GM23248 (cell line): ENCODE results near the gene PORCN. TPM values are rescaled to one million over a fixed set of nuclear protein-coding genes. Genes with fewer than 3 reads are reported as not detected.
A peak's percentile ranks its signal among the peaks of the same experiment; 100 is the strongest.

Experiments
- DNase-seq: peaks from one replicate; pipeline ENCODE4 v3.0.0-alpha.2; 2015
- H2AFZ ChIP-seq: fragments of 200-600 bp; sonication (generic); 2 replicates; pipeline ENCODE4 v1.6.1; 2016; ENCODE audit warnings: antibody characterized with exemption
- H3F3A ChIP-seq: fragments of 200-600 bp; sonication (generic); 2 replicates; pipeline ENCODE4 v1.6.1; 2016; ENCODE audit warnings: mild to moderate bottlenecking, antibody characterized with exemption, mixed run types; ENCODE audit not compliant: insufficient read depth
- H3K27ac ChIP-seq: fragments of 200-600 bp; sonication (generic); 2 replicates; pipeline ENCODE4 v1.5.1; 2016; ENCODE audit warnings: mild to moderate bottlenecking
- H3K27me3 ChIP-seq: fragments of 200-600 bp; sonication (generic); replicated peaks from 2 replicates; pipeline ENCODE4 v1.6.1; 2016; ENCODE audit warnings: mild to moderate bottlenecking; ENCODE audit not compliant: insufficient read depth
- H3K36me3 ChIP-seq: fragments of 200-600 bp; sonication (generic); 2 replicates; pipeline ENCODE4 v1.6.1; 2016; ENCODE audit warnings: low read depth, mild to moderate bottlenecking
- H3K4me1 ChIP-seq: fragments of 200-600 bp; sonication (generic); 2 replicates; pipeline ENCODE4 v1.6.1; 2016; ENCODE audit warnings: mild to moderate bottlenecking; ENCODE audit not compliant: insufficient read depth
- H3K4me2 ChIP-seq: fragments of 200-600 bp; sonication (generic); one replicate; pipeline ENCODE4 v1.6.1; 2016; ENCODE audit warnings: mild to moderate bottlenecking; ENCODE audit not compliant: unreplicated experiment
- H3K4me3 ChIP-seq: fragments of 200-600 bp; sonication (generic); 2 replicates; pipeline ENCODE4 v1.5.1; 2016; ENCODE audit warnings: mild to moderate bottlenecking
- H3K79me2 ChIP-seq: fragments of 200-600 bp; sonication (generic); 2 replicates; pipeline ENCODE4 v1.6.1; 2016; ENCODE audit warnings: mild to moderate bottlenecking; ENCODE audit not compliant: insufficient read depth
- H3K9ac ChIP-seq: fragments of 200-600 bp; sonication (generic); 2 replicates; pipeline ENCODE4 v1.6.1; 2016; ENCODE audit warnings: mild to moderate bottlenecking
- H3K9me2 ChIP-seq: fragments of 200-600 bp; sonication (generic); 2 replicates; pipeline ENCODE4 v1.6.1; 2016; ENCODE audit warnings: mixed run types, mild to moderate bottlenecking, moderate library complexity; ENCODE audit not compliant: insufficient read depth
- H3K9me3 ChIP-seq: fragments of 200-600 bp; sonication (generic); one replicate; pipeline ENCODE4 v1.6.1; 2017; ENCODE audit warnings: low read depth
- H4K20me1 ChIP-seq: fragments of 200-600 bp; sonication (generic); 2 replicates; pipeline ENCODE4 v1.6.0; 2016; ENCODE audit not compliant: insufficient read depth
- EZH2 ChIP-seq: fragments of 200-600 bp; sonication (generic); IDR thresholded peaks from 2 replicates; pipeline ENCODE4 v1.6.1; 2018; ENCODE audit warnings: antibody characterized with exemption, mild to moderate bottlenecking; ENCODE audit not compliant: insufficient read depth, poor library complexity, severe bottlenecking
- EZH2phosphoT487 ChIP-seq: fragments of 200-600 bp; sonication (generic); IDR thresholded peaks from 2 replicates; pipeline ENCODE4 v1.6.1; 2018; ENCODE audit warnings: antibody characterized with exemption, moderate library complexity, mild to moderate bottlenecking, low read depth; ENCODE audit not compliant: insufficient read depth
- WGBS, 2 experiments: methylation state at CpG; one replicate each; pipeline ENCODE4 v1.1.6; 2015 to 2017; ENCODE audit warnings: low lambda C conversion rate in 2 of 2, low coverage in 1 of 2; ENCODE audit errors: missing lambda C conversion rate in 2 of 2; 5-methylcytosine and 5-hydroxymethylcytosine counted together
- in situ Hi-C: fragments of 300-500 bp; cut with MboI; formaldehyde crosslinking; loops from 2 replicates; pipeline ENCODE4 v1.15.0; 2020
- polyA plus RNA-seq: library from polyadenylated mRNA; unstranded; fragments of >200 nt; fragmentation: Nextera tagmentation; extraction: Ambion mirVana; gene quantifications from 2 replicates; pipeline ENCODE4 v1.2.1, GENCODE V29; 2016
- total RNA-seq: library from RNA; depleted of rRNA; stranded (reverse); fragments of >200 nt; shearing (Covaris generic); gene quantifications from 2 replicates; pipeline ENCODE4 v1.2.3, GENCODE V29; 2014; rRNA removed

The PORCN gene
- total and polyA plus RNA-seq, 2 experiments from 2014 or later, result 20.3 to 32.2 TPM

DNA sequence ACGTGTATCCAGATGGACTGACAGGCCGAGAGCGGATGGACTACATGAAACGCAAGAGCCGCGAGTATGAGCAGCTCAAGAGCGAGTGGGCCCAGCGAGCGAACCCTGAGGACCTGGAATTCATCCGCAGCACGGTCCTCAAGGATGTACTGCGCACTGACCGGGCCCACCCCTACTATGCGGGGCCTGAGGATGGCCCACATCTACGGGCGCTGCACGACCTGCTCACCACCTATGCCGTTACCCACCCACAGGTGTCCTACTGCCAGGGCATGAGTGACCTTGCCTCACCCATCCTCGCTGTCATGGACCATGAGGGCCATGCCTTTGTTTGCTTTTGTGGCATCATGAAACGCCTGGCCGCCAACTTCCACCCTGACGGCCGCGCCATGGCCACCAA, 50.8 kb downstream of the PORCN start:
- Histone ChIP-seq H3K9me3 (no peaks in the 10 kb centered on the region), H3K4me1 (peaks cover 9% of the 10 kb centered on the region), H3K27me3 (no peaks in the 10 kb centered on the region), H3K4me3 (no peak overlapping the region), H3K9ac (no peak overlapping the region), H3F3A (peaks cover 12% of the 10 kb centered on the region; the same call in 1 of the 2 replicates), H4K20me1 (no peaks in the 10 kb centered on the region), H3K36me3 (no peaks in the 10 kb centered on the region), H3K79me2 (no peaks in the 10 kb centered on the region), H3K4me2 (no peak overlapping the region), H3K9me2 (no peaks in the 10 kb centered on the region), H3K27ac (no peak overlapping the region), H2AFZ (no peak overlapping the region)
- no peak for TF ChIP-seq EZH2phosphoT487
- no peak for TF ChIP-seq EZH2
- DNase-seq, result no peak
- in situ Hi-C loops, result no loop called here
- 94 to 95% methylated on average over 8 to 17 of the region's 24 CpGs for WGBS, 2 experiments

DNA sequence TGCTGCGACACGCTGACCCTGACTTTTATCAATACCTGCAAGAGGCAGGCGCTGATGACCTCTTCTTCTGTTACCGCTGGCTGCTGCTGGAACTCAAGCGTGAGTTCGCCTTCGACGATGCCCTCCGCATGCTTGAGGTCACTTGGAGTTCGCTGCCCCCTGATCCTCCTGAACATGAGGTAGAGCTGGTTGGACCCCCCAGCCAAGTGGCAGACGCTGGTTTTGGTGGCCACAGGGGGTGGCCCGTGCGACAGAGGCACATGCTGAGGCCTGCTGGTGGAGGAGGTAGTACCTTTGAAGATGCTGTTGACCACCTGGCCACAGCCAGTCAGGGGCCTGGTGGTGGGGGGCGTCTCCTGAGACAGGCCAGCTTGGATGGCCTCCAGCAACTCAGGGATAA, 51.3 kb downstream of the PORCN start:
- Histone ChIP-seq H3K27ac (no peak overlapping the region), H3K9ac (no peak overlapping the region), H4K20me1 (no peaks in the 10 kb centered on the region), H3F3A (peaks cover 12% of the 10 kb centered on the region; the same call in 1 of the 2 replicates), H3K36me3 (no peaks in the 10 kb centered on the region), H3K27me3 (no peaks in the 10 kb centered on the region), H3K9me3 (no peaks in the 10 kb centered on the region), H3K4me3 (no peak overlapping the region), H3K9me2 (no peaks in the 10 kb centered on the region), H2AFZ (no peak overlapping the region), H3K79me2 (no peaks in the 10 kb centered on the region), H3K4me1 (peaks cover 9% of the 10 kb centered on the region), H3K4me2 (no peak overlapping the region)
- in situ Hi-C loops, result no loop called here
- TF ChIP-seq EZH2phosphoT487 (no peak), EZH2 (no peak)
- DNase-seq, result no peak
- 91 to 97% methylated on average over 10 to 13 of the region's 14 CpGs for WGBS, 2 experiments

DNA sequence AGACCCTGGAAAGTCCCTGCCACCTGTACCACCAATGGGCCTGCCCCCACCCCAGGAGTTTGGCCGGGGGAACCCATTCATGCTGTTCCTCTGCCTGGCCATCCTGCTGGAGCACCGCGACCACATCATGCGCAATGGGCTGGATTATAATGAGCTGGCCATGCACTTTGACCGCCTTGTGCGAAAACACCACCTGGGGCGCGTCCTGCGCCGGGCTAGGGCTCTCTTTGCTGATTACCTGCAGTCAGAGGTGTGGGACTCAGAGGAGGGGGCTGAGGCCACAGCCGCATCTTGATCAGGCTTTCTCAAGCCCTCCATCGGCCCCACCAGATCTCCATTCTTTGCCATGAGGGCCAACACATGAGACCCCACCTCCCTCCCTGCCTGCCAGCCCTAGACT, 51.9 kb downstream of the PORCN start:
- Histone ChIP-seq H3K9me3 (no peaks in the 10 kb centered on the region), H3K79me2 (no peaks in the 10 kb centered on the region), H4K20me1 (no peaks in the 10 kb centered on the region), H3K27me3 (no peaks in the 10 kb centered on the region), H2AFZ (no peak overlapping the region), H3K4me1 (peaks cover 9% of the 10 kb centered on the region), H3K4me3 (no peak overlapping the region), H3F3A (peaks cover 12% of the 10 kb centered on the region; the same call in 1 of the 2 replicates), H3K36me3 (no peaks in the 10 kb centered on the region), H3K4me2 (no peak overlapping the region), H3K27ac (no peak overlapping the region), H3K9ac (no peak overlapping the region), H3K9me2 (no peaks in the 10 kb centered on the region)
- TF ChIP-seq EZH2phosphoT487, result no peak
- no peak for TF ChIP-seq EZH2
- WGBS, 2 experiments, result 89 to 92% methylated on average over 9 to 10 of the region's 12 CpGs
- no peak for DNase-seq
- in situ Hi-C loops, result no loop called here

DNA sequence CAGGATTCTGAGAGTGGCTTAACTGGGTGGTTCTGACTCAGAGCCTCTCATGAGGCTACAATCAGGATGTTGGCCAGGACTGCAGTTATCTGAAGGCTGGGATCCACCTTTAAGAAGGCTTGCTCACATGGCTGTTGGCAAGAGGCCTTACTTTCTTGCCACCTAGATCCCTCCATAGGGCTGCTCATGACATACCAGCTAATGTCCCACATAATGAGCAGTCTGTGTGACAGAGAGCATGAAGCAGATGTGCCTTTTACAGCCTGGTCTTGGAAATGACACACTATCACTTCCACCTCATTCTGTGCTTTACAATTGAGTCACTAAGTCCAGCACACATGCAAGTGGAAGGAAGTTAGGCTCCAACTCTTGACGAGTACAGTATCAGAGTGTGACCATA, 61.2 kb downstream of the PORCN start:
- Histone ChIP-seq H3K9me3 (no peaks in the 10 kb centered on the region), H3K4me3 (no peak overlapping the region), H3K79me2 (peaks cover 5% of the 10 kb centered on the region), H3K9me2 (no peaks in the 10 kb centered on the region), H3K4me2 (peak overlapping the region; percentile 48), H3K27ac (peak overlapping the region; percentile 71), H3K36me3 (peaks cover 1% of the 10 kb centered on the region), H3K4me1 (peaks cover 14% of the 10 kb centered on the region), H2AFZ (peak overlapping the region; percentile 45; the same call in 1 of the 2 replicates), H3K9ac (0 out of 2 replicates have a peak overlapping the region, but pooled peaks have one; percentile 25), H3F3A (peaks cover 14% of the 10 kb centered on the region), H4K20me1 (no peaks in the 10 kb centered on the region), H3K27me3 (no peaks in the 10 kb centered on the region)
- DNase-seq, result peak; percentile 81
- TF ChIP-seq EZH2 (no peak), EZH2phosphoT487 (no peak)
- WGBS, 2 experiments, result 0 to 9% methylated on average over 1 of the region's 1 CpG
- in situ Hi-C loops, result no loop called here

Other genes with a start within 250 kb of the PORCN start
- gene SSX3, start 152.3 kb upstream of the PORCN start, total RNA-seq, result not detected in 2 replicates
- gene SSX3, start 152.3 kb upstream of the PORCN start, polyA plus RNA-seq, result not detected in 2 replicates
- not detected in 2 replicates for gene SSX4, start 125.5 kb upstream of the PORCN start, total RNA-seq
- gene SSX4, start 125.5 kb upstream of the PORCN start, polyA plus RNA-seq, result not detected in 2 replicates
- gene SSX4B, start 97.0 kb upstream of the PORCN start, total RNA-seq, result not detected in 2 replicates
- gene SSX4B, start 97.0 kb upstream of the PORCN start, polyA plus RNA-seq, result not detected in 2 replicates
- gene SLC38A5, start 38.7 kb upstream of the PORCN start, total RNA-seq, result 34.5 and 35.3 TPM in 2 replicates
- 31.5 and 32.4 TPM in 2 replicates for gene SLC38A5, start 38.7 kb upstream of the PORCN start, polyA plus RNA-seq
- 95.2 and 152 TPM in 2 replicates for gene FTSJ1, start 32.8 kb upstream of the PORCN start, total RNA-seq
- 64.9 and 70.6 TPM in 2 replicates for gene FTSJ1, start 32.8 kb upstream of the PORCN start, polyA plus RNA-seq
- 17.0 and 21.1 TPM in 2 replicates for gene EBP, start 12.8 kb downstream of the PORCN start, total RNA-seq
- 45.0 and 48.3 TPM in 2 replicates for gene EBP, start 12.8 kb downstream of the PORCN start, polyA plus RNA-seq
- gene TBC1D25, start 30.7 kb downstream of the PORCN start, total RNA-seq, result 7.9 and 8.2 TPM in 2 replicates
- 8.5 and 8.6 TPM in 2 replicates for gene TBC1D25, start 30.7 kb downstream of the PORCN start, polyA plus RNA-seq
- gene RBM3, start 65.5 kb downstream of the PORCN start, total RNA-seq, result 188 and 210 TPM in 2 replicates
- gene RBM3, start 65.5 kb downstream of the PORCN start, polyA plus RNA-seq, result 143 and 150 TPM in 2 replicates
- gene WDR13, start 88.5 kb downstream of the PORCN start, total RNA-seq, result 120 and 149 TPM in 2 replicates
- 89.7 and 92.4 TPM in 2 replicates for gene WDR13, start 88.5 kb downstream of the PORCN start, polyA plus RNA-seq
- gene WAS, start 174.8 kb downstream of the PORCN start, total RNA-seq, result not detected in 2 replicates
- not detected in 2 replicates for gene WAS, start 174.8 kb downstream of the PORCN start, polyA plus RNA-seq
- 6.8 and 8.1 TPM in 2 replicates for gene SUV39H1, start 187.7 kb downstream of the PORCN start, total RNA-seq
- gene SUV39H1, start 187.7 kb downstream of the PORCN start, polyA plus RNA-seq, result 6.0 TPM in 2 replicates